ENCODE data around the gene HGFAC. TPM values are rescaled to one million over a fixed set of nuclear protein-coding genes. Genes with fewer than 3 reads are reported as not detected.

The HGFAC gene
- total and polyA plus RNA-seq, 12 donors = 0.12 to 0.84 (median 0.51) TPM; not detected in 5

- DNase-seq = no peak
- Histone ChIP-seq H3K9me3 (replicated peaks in 1 of 3) (no peaks in the 10 kb centered on the region), H3K4me3 (no peak overlapping the region), H3K4me1 (replicated peaks in 1 of 2) (no peaks in the 10 kb centered on the region), H3K36me3 (replicated peaks in 1 of 2) (no peaks in the 10 kb centered on the region), H3K27me3 (no peaks in the 10 kb centered on the region), H3K27ac (no peak overlapping the region)
- TF ChIP-seq CTCF (IDR thresholded peaks at IDR 0.05) = no peak
- intact Hi-C loops (cut with DNase I) = no loop called here
- WGBS, 4 donors = 73 to 80% (median 77%) methylated on average over 23 to 25 of the region's 25 CpGs
Observed at GRCh38 chr4:3470244-3471097, 28.7 kb downstream of the HGFAC start.

GRCh38 chr4:3471098-3471760 lies 29.5 kb downstream of the HGFAC start:
- Histone ChIP-seq H3K27me3 (no peaks in the 10 kb centered on the region), H3K36me3 (replicated peaks in 1 of 2) (no peaks in the 10 kb centered on the region), H3K4me1 (replicated peaks in 1 of 2) (no peaks in the 10 kb centered on the region), H3K9me3 (replicated peaks in 1 of 3) (no peaks in the 10 kb centered on the region), H3K4me3 (no peak overlapping the region), H3K27ac (no peak overlapping the region)
- DNase-seq = no peak
- TF ChIP-seq POLR2A (IDR thresholded peaks at IDR 0.05) (no peak), CTCF (IDR thresholded peaks at IDR 0.05) (no peak)
- WGBS, 4 donors = 92 to 100% (median 95%) methylated on average over 6 to 23 of the region's 23 CpGs
- intact Hi-C loops (cut with DNase I) = no loop called here

- no peaks in the 10 kb centered on the region for H3K9me3 ChIP-seq (replicated peaks in 1 of 3)
- WGBS, 4 donors = 86 to 92% (median 91%) methylated on average over 4 to 15 of the region's 15 CpGs
- no peaks in the 10 kb centered on the region for H3K36me3 ChIP-seq (replicated peaks in 1 of 2)
- no peak for TF ChIP-seq CTCF (IDR thresholded peaks at IDR 0.05)
- no peak for TF ChIP-seq POLR2A (IDR thresholded peaks at IDR 0.05)
- H3K27me3 ChIP-seq = no peaks in the 10 kb centered on the region
- DNase-seq = no peak
- no peak overlapping the region for H3K4me3 ChIP-seq
- H3K27ac ChIP-seq = no peak overlapping the region
- intact Hi-C loops (cut with DNase I) = no loop called here
- H3K4me1 ChIP-seq (replicated peaks in 1 of 2) = no peaks in the 10 kb centered on the region
Observed at GRCh38 chr4:3471886-3472285, 30.1 kb downstream of the HGFAC start.

GRCh38 chr4:3472411-3473141 lies 30.8 kb downstream of the HGFAC start:
- no peaks in the 10 kb centered on the region for H3K27me3 ChIP-seq
- H3K27ac ChIP-seq = no peak overlapping the region
- DNase-seq = no peak
- H3K36me3 ChIP-seq (replicated peaks in 1 of 2) = no peaks in the 10 kb centered on the region
- 84 to 92% (median 89%) methylated on average over 9 to 27 of the region's 27 CpGs for WGBS, 4 donors
- no peaks in the 10 kb centered on the region for H3K9me3 ChIP-seq (replicated peaks in 1 of 3)
- no peak for TF ChIP-seq CTCF (IDR thresholded peaks at IDR 0.05)
- no peak overlapping the region for H3K4me3 ChIP-seq
- H3K4me1 ChIP-seq (replicated peaks in 1 of 2) = no peaks in the 10 kb centered on the region
- intact Hi-C loops (cut with DNase I) = no loop called here
